KBM-7 (cell line): Measurements from ENCODE around the gene RAVER2.

ENCODE experiments used
- DNase-seq: peaks from one replicate; pipeline ENCODE4 v3.0.0-alpha.2; 2015
- in situ Hi-C: fragments of 300-500 bp; cut with MboI; formaldehyde crosslinking; loops from 2 replicates; pipeline ENCODE4 v1.14.3; 2020; ENCODE audit warnings: low sequenced_read_pairs, low pct_unique_long_range_greater_than_20kb, mixed read lengths

The RAVER2 gene

GRCh38 chr1:64839261-64839660, 94.4 kb downstream of the RAVER2 start:
- DNase-seq, result no peak
- in situ Hi-C loops, result loop anchor here (25.0 kb wide), 1 partner anchor 577 kb away; no protein-coding TSS in a partner anchor

- in situ Hi-C loops, result loop anchor here (25.0 kb wide), 1 partner anchor 578 kb away; no protein-coding TSS in a partner anchor
- no peak for DNase-seq
These were observed 95.0 kb downstream of the RAVER2 start for GRCh38 chr1:64839732-64840405.

DNA sequence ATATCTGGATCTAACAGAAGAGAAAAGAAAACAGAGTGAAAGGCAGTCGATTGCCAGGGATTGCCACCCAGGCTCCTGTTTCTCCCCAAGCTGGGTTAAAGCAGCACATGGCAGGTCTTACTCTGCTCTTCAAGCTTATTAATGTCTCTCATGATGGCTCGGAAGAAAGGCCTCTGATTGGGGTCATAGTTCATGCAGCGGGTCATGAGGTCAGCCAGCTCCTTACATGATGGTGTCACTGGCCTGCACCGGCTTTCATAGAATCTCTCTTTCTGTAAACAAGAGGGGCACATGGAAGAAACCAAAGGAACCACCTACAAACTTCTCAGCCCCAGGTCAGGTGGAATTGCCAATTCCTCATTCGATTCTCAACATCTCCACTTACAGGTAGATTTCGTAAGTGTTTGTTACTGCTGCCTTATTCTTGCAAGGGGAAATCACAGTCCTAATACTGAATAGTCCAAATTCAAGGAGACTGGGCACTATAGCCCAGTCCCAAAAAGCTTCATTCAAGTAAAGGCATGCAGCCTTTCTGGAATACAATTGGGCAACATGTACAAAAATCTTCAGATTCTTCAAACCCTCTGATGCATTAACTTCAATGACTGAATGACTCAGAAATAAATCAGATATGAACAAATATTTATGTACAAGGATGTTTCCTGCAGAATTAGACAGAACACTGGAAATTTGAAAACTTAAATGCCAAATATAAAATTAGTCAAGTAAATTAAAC, 96.6 kb downstream of the RAVER2 start:
- in situ Hi-C loops, result loop anchor here (25.0 kb wide), 1 partner anchor 579 kb away; no protein-coding TSS in a partner anchor
- no peak for DNase-seq

- DNase-seq, result no peak
- in situ Hi-C loops, result loop anchor here (25.0 kb wide), 1 partner anchor 580 kb away; no protein-coding TSS in a partner anchor
These were observed 97.3 kb downstream of the RAVER2 start for GRCh38 chr1:64842224-64842623.

- in situ Hi-C loops, result loop anchor here (25.0 kb wide), 1 partner anchor 581 kb away; no protein-coding TSS in a partner anchor
- no peak for DNase-seq
These were observed 98.8 kb downstream of the RAVER2 start for GRCh38 chr1:64843675-64844074.

DNA sequence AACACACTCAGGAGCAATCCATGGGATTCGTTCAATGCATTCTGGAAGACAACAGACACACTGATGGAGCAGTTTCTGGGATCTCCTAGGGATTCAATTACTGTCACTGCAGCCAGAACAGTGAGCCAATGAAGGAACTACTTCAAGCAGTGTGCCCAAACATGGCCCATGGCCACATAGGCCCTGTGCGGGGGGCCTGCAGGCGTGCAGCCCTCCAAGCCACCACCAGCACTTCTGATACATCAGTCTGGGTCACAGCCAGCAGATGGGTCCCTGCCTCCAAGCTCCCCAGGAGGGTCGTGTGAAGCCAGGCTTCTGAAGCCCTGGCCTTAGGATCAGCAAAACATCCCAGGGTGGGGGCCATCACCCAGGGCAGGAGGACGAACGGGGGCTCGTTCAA, 99.3 kb downstream of the RAVER2 start:
- in situ Hi-C loops, result loop anchor here (25.0 kb wide), 1 partner anchor 582 kb away; no protein-coding TSS in a partner anchor
- no peak for DNase-seq

- no peak for DNase-seq
- in situ Hi-C loops, result loop anchor here (25.0 kb wide), 1 partner anchor 582 kb away; no protein-coding TSS in a partner anchor
These were observed 99.7 kb downstream of the RAVER2 start for GRCh38 chr1:64844609-64845008.

- DNase-seq, result no peak
- in situ Hi-C loops, result loop anchor here (25.0 kb wide), 1 partner anchor 584 kb away; no protein-coding TSS in a partner anchor
These were observed 101.1 kb downstream of the RAVER2 start for GRCh38 chr1:64845831-64846425.

DNA sequence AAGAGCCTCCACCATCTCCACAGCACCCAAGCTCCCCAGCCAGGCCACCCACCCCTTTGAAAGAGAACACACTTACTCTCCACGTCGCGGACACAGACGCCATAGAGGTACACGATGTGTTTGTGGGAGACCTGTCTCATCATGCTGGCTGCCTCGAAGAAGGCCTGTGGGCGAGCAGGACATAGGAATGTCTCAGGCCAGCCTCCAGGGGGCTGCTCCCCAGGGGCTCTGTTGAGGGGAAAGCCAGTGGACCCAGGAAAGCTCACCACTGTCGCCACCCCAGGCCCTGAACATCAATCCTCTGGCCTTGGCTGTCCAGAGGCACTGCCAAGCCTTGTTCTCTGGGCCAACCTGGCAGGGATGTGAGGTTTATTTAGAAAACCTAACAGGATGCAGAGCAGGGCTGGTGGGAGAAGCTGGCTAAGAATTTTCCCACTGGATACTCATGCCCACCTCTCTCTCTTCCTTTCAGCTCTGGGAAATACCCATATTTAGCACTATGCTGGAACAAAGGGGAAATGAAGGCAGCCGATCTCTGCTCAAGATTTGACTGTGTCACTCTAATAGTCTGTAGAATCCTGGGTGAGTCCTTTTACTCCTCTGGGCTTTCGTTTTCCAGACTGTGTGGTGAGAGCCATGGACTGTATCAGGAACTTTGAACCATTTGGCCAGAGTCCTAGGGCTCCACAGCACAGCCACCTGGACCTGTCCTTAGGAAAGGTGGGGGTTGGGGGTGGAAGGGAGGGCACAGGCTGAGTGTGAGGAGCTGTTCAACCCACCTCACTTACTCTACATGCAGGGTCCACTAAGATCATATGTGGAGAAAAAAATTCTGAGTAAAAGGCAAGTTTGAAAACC, 101.9 kb downstream of the RAVER2 start:
- in situ Hi-C loops, result loop anchor here (25.0 kb wide), 1 partner anchor 585 kb away; no protein-coding TSS in a partner anchor
- no peak for DNase-seq

DNA sequence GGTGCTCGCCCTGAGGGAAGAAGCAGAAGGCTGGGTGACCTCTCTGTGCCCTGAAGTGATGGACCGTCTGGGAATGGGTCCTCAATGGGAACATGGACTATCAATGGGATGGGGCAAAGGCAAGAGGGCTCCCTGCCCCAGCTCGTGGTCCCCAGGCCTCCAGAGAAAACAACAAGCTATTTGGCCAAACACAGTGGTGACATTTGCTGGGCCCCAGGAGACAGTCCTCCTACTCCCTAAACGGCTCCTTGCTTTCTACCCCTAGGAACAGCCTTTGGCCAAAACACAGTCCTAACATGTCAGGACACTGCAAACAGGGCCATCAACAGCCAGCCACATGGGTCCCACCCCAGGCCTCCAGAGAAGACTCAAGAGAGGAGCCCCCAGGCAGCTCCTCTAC, 102.8 kb downstream of the RAVER2 start:
- in situ Hi-C loops, result loop anchor here (25.0 kb wide), 1 partner anchor 585 kb away; no protein-coding TSS in a partner anchor
- DNase-seq, result no peak

DNA sequence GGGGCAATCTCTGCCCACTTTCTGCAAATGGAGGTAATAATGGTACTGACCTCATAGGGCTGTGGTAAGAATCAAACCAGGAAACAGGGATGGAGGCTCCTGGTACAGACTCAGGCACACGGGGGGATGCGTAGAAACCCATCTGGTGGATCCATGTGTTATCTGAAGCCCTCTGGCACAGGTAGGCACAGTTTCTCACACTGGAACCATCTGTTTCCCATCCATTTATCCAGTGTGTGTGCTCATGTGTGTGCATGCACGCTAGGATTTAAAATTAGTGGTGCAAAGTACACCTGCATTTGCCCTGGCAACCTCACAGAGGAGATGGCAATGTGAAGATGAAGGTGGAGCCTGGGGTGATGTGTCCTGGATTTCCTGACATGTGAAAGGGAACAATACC, 103.3 kb downstream of the RAVER2 start:
- in situ Hi-C loops, result loop anchor here (25.0 kb wide), 1 partner anchor 586 kb away; no protein-coding TSS in a partner anchor
- no peak for DNase-seq

GRCh38 chr1:64848803-64849202, 103.9 kb downstream of the RAVER2 start:
- DNase-seq, result no peak
- in situ Hi-C loops, result loop anchor here (25.0 kb wide), 1 partner anchor 587 kb away; no protein-coding TSS in a partner anchor

DNA sequence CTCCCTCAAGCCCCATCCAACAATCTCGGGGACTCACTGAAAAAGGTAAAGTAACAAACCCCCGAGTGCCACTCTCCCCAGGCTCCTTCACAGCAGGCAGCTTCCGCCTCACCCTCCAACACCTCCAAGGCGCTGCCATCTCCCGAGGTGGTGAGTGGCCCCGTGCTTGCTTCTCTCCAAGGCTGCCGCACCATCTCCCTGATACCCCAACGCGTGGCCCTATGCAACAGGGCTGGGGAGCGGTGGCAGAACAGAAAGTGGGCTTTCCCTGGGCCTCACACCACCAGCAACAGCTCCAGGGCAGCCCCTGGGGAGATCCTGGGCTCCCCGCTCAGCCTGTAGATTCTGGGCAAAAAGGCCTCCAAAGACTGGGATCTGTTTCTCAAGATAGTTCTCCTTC, 105.1 kb downstream of the RAVER2 start:
- no peak for DNase-seq
- in situ Hi-C loops, result loop anchor here (25.0 kb wide), 1 partner anchor 588 kb away; no protein-coding TSS in a partner anchor

- in situ Hi-C loops, result no loop called here
- DNase-seq, result no peak
These were observed 106.0 kb downstream of the RAVER2 start for GRCh38 chr1:64850846-64851245.

GRCh38 chr1:64851664-64852063, 106.8 kb downstream of the RAVER2 start:
- in situ Hi-C loops, result no loop called here
- DNase-seq, result peak; percentile 20

GRCh38 chr1:64854674-64855073, 109.8 kb downstream of the RAVER2 start:
- no peak for DNase-seq
- in situ Hi-C loops, result no loop called here

GRCh38 chr1:64855557-64855956, 110.7 kb downstream of the RAVER2 start:
- in situ Hi-C loops, result no loop called here
- DNase-seq, result no peak

- in situ Hi-C loops, result no loop called here
- peak; percentile 36 for DNase-seq
These were observed 111.7 kb downstream of the RAVER2 start for GRCh38 chr1:64856553-64856952.

DNA sequence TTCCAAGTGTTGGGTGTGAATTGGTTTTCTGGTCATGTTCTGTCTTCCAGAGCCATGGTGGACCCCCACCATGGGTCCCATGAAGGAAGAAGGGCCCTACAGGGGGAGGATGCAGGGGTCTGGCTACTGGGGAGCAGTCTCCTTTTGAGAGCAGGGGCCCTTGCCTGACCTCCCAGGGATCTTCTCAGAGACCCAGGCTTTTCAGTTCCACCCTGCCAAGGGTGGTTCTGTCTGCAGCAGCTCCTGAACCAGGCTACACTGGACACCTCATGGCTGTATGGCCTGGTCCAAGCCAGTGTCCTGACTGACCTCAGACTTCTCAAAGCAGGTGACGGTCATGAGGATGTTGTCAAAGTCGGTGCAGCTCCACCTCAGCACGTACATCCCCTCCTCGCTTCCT, 112.5 kb downstream of the RAVER2 start:
- in situ Hi-C loops, result no loop called here

More for the DNA sequence above, 112.5 kb downstream of the RAVER2 start:
- no peak for DNase-seq
